A673 (cell line): ENCODE data around the gene DIP2B. TPM values are rescaled to one million over a fixed set of nuclear protein-coding genes. Genes with fewer than 3 reads are reported as not detected.
A peak's percentile ranks its signal among the peaks of the same experiment; 100 is the strongest.
"Not testable (repeated sequence)": the region's sequence is repeated elsewhere in the genome, so short reads cannot be mapped to it uniquely, and the experiment has no call there.

Source experiments
- BruUV-seq: library from RNA; stranded (reverse); fragments of 400-500 nt; replicated peaks from 2 replicates; lab custom pipeline; 2021; lab: Mats Ljungman, UMichigan
- CTCF ChIA-PET: fragments of 300-600 bp; sonication (Branson Sonifier 250); formaldehyde crosslinking; loops from one replicate; lab custom pipeline; 2022; ENCODE audit warnings: antibody characterized with exemption; lab: Charles Lee
- POLR2A ChIA-PET: fragments of 300-600 bp; sonication (Branson Sonifier 250); formaldehyde crosslinking; loops from one replicate; lab custom pipeline; 2022; ENCODE audit warnings: antibody characterized with exemption; ENCODE audit not compliant: low non-redundant PET; lab: Charles Lee
- DNase-seq: peaks from one replicate; pipeline ENCODE4 v3.0.0-alpha.2; 2015; ENCODE audit warnings: low spot score
- H3K27ac ChIP-seq: fragments of 200-600 bp; sonication (generic); 2 replicates; pipeline ENCODE4 v1.5.1; 2016; ENCODE audit warnings: mixed run types, low read depth, mild to moderate bottlenecking, mixed read lengths, antibody characterized with exemption, low read length; ENCODE audit not compliant: poor library complexity, severe bottlenecking
- H3K27me3 ChIP-seq: fragments of 200-600 bp; sonication (generic); replicated peaks from 2 replicates; pipeline ENCODE4 v1.6.1; 2017; ENCODE audit warnings: mixed run types, low read depth, mild to moderate bottlenecking, mixed read lengths, antibody characterized with exemption, low read length; ENCODE audit not compliant: insufficient read depth, poor library complexity
- H3K36me3 ChIP-seq: fragments of 200-600 bp; sonication (generic); 2 replicates; pipeline ENCODE4 v1.6.1; 2016; ENCODE audit warnings: mixed run types, mild to moderate bottlenecking, mixed read lengths, antibody characterized with exemption, low read length; ENCODE audit not compliant: insufficient read depth, poor library complexity, severe bottlenecking
- H3K4me1 ChIP-seq: fragments of 200-600 bp; sonication (generic); 2 replicates; pipeline ENCODE4 v1.6.1; 2017; ENCODE audit warnings: mixed run types, mild to moderate bottlenecking, mixed read lengths, antibody characterized with exemption, low read length; ENCODE audit not compliant: insufficient read depth, poor library complexity, severe bottlenecking
- H3K4me3 ChIP-seq: fragments of 200-600 bp; sonication (generic); 2 replicates; pipeline ENCODE4 v1.5.1; 2016; ENCODE audit warnings: low read depth, mixed run types, mild to moderate bottlenecking, mixed read lengths, low read length; ENCODE audit not compliant: poor library complexity, severe bottlenecking
- H3K9me3 ChIP-seq: fragments of 200-600 bp; sonication (generic); 2 replicates; pipeline ENCODE4 v1.6.1; 2016; ENCODE audit warnings: mixed run types, low read depth, mild to moderate bottlenecking, mixed read lengths, antibody characterized with exemption, low read length; ENCODE audit not compliant: poor library complexity, severe bottlenecking
- EZH2 ChIP-seq: fragments of 200-600 bp; sonication (generic); IDR thresholded peaks from 2 replicates; pipeline ENCODE4 v1.6.1; 2017; ENCODE audit warnings: borderline replicate concordance, low read depth, mild to moderate bottlenecking, mixed read lengths, antibody characterized with exemption, low read length; ENCODE audit not compliant: poor library complexity, severe bottlenecking
- intact Hi-C: fragments of 100-400 bp; cut with micrococcal nuclease; formaldehyde crosslinking; loops from one replicate; pipeline ENCODE4 v1.10.0; 2022; ENCODE audit not compliant: unreplicated experiment
- total RNA-seq: library from RNA; stranded (reverse); gene quantifications from 2 replicates; pipeline ENCODE4 v1.2.3, GENCODE V29; 2021
- TF ChIP-seq, protein P1 (sequence below): fragments of 300-800, 200-600 bp; sonication (generic); conservative IDR thresholded peaks from 2 replicates; pipeline ENCODE4 v1.5.1; 2017; ENCODE audit warnings: low read depth, mild to moderate bottlenecking, antibody characterized with exemption, low read length, moderate library complexity, mixed read lengths

The DIP2B gene
- total RNA-seq, 1 experiment from 2014 or later = 40.5 TPM

DNA sequence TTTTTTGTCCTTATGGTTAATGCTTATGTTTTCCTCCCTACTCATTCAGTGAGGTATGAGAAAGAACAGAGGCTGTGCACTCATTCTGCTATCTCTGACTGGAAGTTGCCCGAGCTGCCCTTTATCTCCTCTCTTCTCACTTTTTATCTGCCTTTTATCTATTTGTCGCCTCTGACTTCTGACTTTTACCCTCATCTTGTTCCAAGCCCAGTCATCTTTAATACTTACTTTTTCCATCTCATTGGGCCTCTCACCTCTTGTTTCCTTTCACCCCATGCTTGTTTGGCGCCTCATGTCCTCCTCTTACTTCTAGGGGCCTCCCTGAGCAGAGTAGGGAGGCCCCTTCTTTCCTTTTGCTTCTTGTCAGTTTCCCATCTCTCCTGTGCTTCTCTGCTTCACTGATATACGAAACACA, 50.7 kb downstream of the DIP2B start:
- TF ChIP-seq, protein P1, sequence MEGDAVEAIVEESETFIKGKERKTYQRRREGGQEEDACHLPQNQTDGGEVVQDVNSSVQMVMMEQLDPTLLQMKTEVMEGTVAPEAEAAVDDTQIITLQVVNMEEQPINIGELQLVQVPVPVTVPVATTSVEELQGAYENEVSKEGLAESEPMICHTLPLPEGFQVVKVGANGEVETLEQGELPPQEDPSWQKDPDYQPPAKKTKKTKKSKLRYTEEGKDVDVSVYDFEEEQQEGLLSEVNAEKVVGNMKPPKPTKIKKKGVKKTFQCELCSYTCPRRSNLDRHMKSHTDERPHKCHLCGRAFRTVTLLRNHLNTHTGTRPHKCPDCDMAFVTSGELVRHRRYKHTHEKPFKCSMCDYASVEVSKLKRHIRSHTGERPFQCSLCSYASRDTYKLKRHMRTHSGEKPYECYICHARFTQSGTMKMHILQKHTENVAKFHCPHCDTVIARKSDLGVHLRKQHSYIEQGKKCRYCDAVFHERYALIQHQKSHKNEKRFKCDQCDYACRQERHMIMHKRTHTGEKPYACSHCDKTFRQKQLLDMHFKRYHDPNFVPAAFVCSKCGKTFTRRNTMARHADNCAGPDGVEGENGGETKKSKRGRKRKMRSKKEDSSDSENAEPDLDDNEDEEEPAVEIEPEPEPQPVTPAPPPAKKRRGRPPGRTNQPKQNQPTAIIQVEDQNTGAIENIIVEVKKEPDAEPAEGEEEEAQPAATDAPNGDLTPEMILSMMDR = no peak
- TF ChIP-seq EZH2 = no peak
- POLR2A ChIA-PET = no interaction called here
- intact Hi-C loops = no loop called here
- CTCF ChIA-PET = no interaction called here
- Histone ChIP-seq H3K4me1 (peaks cover 12% of the 10 kb centered on the region), H3K27me3 (no peaks in the 10 kb centered on the region), H3K9me3 (no peaks in the 10 kb centered on the region), H3K27ac (peak overlapping the region; percentile 9), H3K4me3 (no peak overlapping the region), H3K36me3 (no peaks in the 10 kb centered on the region)
- no peak for DNase-seq
- no TSS peak for BruUV-seq

DNA sequence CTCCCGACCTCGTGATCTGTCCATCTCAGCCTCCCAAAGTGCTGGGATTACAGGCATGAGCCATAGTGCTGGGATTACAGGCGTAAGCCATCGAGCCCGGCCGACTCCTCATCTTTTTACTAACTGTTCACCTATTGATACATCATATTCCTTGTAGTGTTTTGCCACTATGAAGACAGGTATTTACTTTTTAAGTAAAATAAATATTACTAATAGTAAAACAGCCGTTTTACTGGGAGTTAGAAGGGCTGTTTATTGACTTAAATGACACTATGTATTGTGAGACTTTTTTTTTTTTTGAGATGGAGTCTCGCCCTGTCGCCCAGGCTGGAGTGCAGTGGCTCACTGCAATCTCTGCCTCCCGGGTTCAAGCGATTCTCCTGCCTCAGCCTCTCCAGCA, 51.5 kb downstream of the DIP2B start:
- BruUV-seq = no TSS peak
- CTCF ChIA-PET = no interaction called here
- H3K27me3 ChIP-seq = no peaks in the 10 kb centered on the region
- H3K27ac ChIP-seq = no peak overlapping the region
- TF ChIP-seq EZH2 = no peak
- TF ChIP-seq, protein P1 = no peak
- H3K4me1 ChIP-seq = peaks cover 11% of the 10 kb centered on the region
- POLR2A ChIA-PET = no interaction called here
- H3K9me3 ChIP-seq = no peaks in the 10 kb centered on the region
- DNase-seq = no peak
- H3K4me3 ChIP-seq = no peak overlapping the region
- intact Hi-C loops = no loop called here
- no peaks in the 10 kb centered on the region for H3K36me3 ChIP-seq

DNA sequence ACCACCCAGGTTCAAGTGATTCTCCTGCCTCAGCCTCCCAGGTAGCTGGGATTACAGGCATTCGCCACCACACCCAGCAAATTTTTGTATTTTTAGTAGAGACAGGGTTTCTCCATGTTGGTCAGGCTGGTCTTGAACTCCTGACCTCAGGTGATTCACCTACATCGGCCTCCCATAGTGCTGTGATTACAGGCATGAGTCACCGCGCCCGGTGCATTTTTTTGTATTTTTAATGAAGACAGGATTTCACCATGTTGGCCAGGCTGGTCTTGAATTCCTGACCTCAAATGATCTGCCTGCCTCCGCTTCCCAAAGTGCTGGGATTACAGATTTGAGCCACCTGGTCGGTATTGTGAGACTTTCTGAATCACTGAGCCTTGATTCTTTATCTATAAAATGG, 52.0 kb downstream of the DIP2B start:
- POLR2A ChIA-PET, CTCF ChIA-PET, H3K9me3 ChIP-seq, intact Hi-C loops, BruUV-seq, DNase-seq, H3K36me3 ChIP-seq, H3K27ac ChIP-seq, H3K27me3 ChIP-seq, H3K4me3 ChIP-seq: not testable (repeated sequence)
- H3K4me1 ChIP-seq = peaks cover 11% of the 10 kb centered on the region

DNA sequence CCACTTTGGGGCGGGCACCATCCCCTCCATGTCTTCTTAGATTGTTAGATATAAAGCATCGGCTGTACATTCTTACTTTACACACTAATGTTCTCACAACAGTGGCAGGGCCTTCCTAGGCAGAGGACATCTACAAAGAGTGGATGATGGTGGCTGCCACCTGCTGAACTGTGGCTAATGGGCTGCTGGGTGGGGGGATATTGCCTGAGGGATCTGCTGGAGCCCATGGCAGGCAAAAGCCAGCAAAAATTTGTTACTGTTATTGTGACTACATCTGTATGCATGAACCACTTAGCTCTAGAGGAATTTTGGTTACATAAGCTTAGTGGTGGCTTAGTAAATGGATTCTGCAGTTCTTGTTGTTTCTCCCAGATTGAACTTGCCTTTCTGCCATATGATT, 52.6 kb downstream of the DIP2B start:
- TF ChIP-seq, protein P1 = no peak
- no peak for TF ChIP-seq EZH2
- intact Hi-C loops = no loop called here
- H3K36me3 ChIP-seq = no peaks in the 10 kb centered on the region
- no peak overlapping the region for H3K4me3 ChIP-seq
- BruUV-seq = no TSS peak
- no peak for DNase-seq
- H3K27me3 ChIP-seq = no peaks in the 10 kb centered on the region
- H3K27ac ChIP-seq = no peak overlapping the region
- no peaks in the 10 kb centered on the region for H3K9me3 ChIP-seq
- CTCF ChIA-PET = no interaction called here
- POLR2A ChIA-PET = no interaction called here
- peaks cover 14% of the 10 kb centered on the region for H3K4me1 ChIP-seq
